HEK293 (cell line): Measurements from ENCODE around the gene EXTL1.

Experiments used
- CTCF ChIA-PET: fragments of 350-600 bp; formaldehyde crosslinking; extraction: SDS; loops from one replicate; lab custom pipeline; 2021; ENCODE audit warnings: antibody characterized with exemption; lab: Yijun Ruan, JAX
- POLR2A ChIA-PET: fragments of 300-600 bp; formaldehyde crosslinking; extraction: SDS; loops from one replicate; lab custom pipeline; 2020; ENCODE audit warnings: antibody characterized with exemption, inconsistent platforms; lab: Yijun Ruan, JAX
- H3K27ac ChIP-seq: fragments of 200-500 bp; sonication (Bioruptor generic); 2 replicates; pipeline ENCODE4 v1.5.1; 2014; ENCODE audit warnings: low read depth, low read length, control low read depth, inconsistent platforms; ENCODE audit errors: extremely low read depth
- H3K36me3 ChIP-seq, 2 experiments: fragments of 200-500 bp in 1 of 2; sonication (Bioruptor generic) in 1 of 2; 1 replicate in 1 of 2; 2 replicates in 1 of 2; pipeline ENCODE4 v1.5.1; 2014 to 2017; ENCODE audit warnings: inconsistent platforms in 2 of 2, low read length in 2 of 2; ENCODE audit not compliant: control insufficient read depth in 2 of 2, insufficient read depth in 1 of 2
- H3K4me1 ChIP-seq: fragments of 200-500 bp; sonication (Bioruptor generic); 2 replicates; pipeline ENCODE4 v1.5.1; 2014; ENCODE audit warnings: mild to moderate bottlenecking, low read length, inconsistent platforms; ENCODE audit not compliant: control insufficient read depth, insufficient read depth
- H3K4me3 ChIP-seq: 2 replicates; pipeline ENCODE4 v1.5.1; 2011; ENCODE audit warnings: low read depth, mild to moderate bottlenecking, control low read depth, low read length, moderate library complexity
- H3K9me3 ChIP-seq: fragments of 200-500 bp; sonication (Bioruptor generic); 2 replicates; pipeline ENCODE4 v1.5.1; 2014; ENCODE audit warnings: low read depth, low read length, inconsistent platforms; ENCODE audit not compliant: control insufficient read depth, insufficient read depth
- BCL11B ChIP-seq: fragments of 450-650 bp; formaldehyde crosslinking; IDR thresholded peaks from 2 replicates; pipeline ENCODE4 v1.5.1; 2016; ENCODE audit warnings: low read depth, missing biosample characterization, missing genetic modification characterization
- ELK4 ChIP-seq: IDR thresholded peaks from 2 replicates; pipeline ENCODE4 v1.6.1; 2011; ENCODE audit warnings: mild to moderate bottlenecking, low read depth, low read length, borderline replicate concordance
- HIC1 ChIP-seq: fragments of 450-650 bp; formaldehyde crosslinking; IDR thresholded peaks from 2 replicates; pipeline ENCODE4 v1.5.1; 2016; ENCODE audit warnings: missing biosample characterization, missing genetic modification characterization
- PRDM10 ChIP-seq: fragments of 450-650 bp; formaldehyde crosslinking; IDR thresholded peaks from 2 replicates; pipeline ENCODE4 v1.5.1; 2016; ENCODE audit warnings: missing biosample characterization, missing genetic modification characterization
- SP3 ChIP-seq: fragments of 450-650 bp; formaldehyde crosslinking; IDR thresholded peaks from 2 replicates; pipeline ENCODE4 v1.5.1; 2016; ENCODE audit warnings: missing biosample characterization, missing genetic modification characterization
- TSHZ1 ChIP-seq: fragments of 450-650 bp; formaldehyde crosslinking; IDR thresholded peaks from 2 replicates; pipeline ENCODE4 v1.5.1; 2016; ENCODE audit warnings: missing biosample characterization, missing genetic modification characterization, borderline replicate concordance
- ZBTB21 ChIP-seq: fragments of 450-650 bp; formaldehyde crosslinking; IDR thresholded peaks from 2 replicates; pipeline ENCODE4 v1.5.1; 2017; ENCODE audit warnings: missing biosample characterization, missing genetic modification characterization
- ZEB2 ChIP-seq: fragments of 450-650 bp; formaldehyde crosslinking; IDR thresholded peaks from 2 replicates; pipeline ENCODE4 v1.5.1; 2016; ENCODE audit warnings: missing biosample characterization, missing genetic modification characterization
- ZIC2 ChIP-seq: fragments of 450-650 bp; formaldehyde crosslinking; IDR thresholded peaks from 2 replicates; pipeline ENCODE4 v1.5.1; 2016; ENCODE audit warnings: missing biosample characterization, missing genetic modification characterization
- ZNF148 ChIP-seq: fragments of 450-650 bp; formaldehyde crosslinking; IDR thresholded peaks from 2 replicates; pipeline ENCODE4 v1.5.0; 2017; ENCODE audit warnings: missing biosample characterization, missing genetic modification characterization, borderline replicate concordance
- ZNF157 ChIP-seq: fragments of 450-650 bp; formaldehyde crosslinking; IDR thresholded peaks from 2 replicates; pipeline ENCODE4 v1.5.1; 2016; ENCODE audit warnings: missing biosample characterization, missing genetic modification characterization
- ZNF248 ChIP-seq: fragments of 450-650 bp; formaldehyde crosslinking; IDR thresholded peaks from 2 replicates; pipeline ENCODE4 v1.5.1; 2017; ENCODE audit warnings: missing biosample characterization, missing genetic modification characterization
- ZNF335 ChIP-seq: fragments of 450-650 bp; formaldehyde crosslinking; conservative IDR thresholded peaks from 2 replicates; pipeline ENCODE4 v1.5.1; 2016; ENCODE audit warnings: missing biosample characterization, missing genetic modification characterization
- ZNF473 ChIP-seq: fragments of 450-650 bp; formaldehyde crosslinking; IDR thresholded peaks from 2 replicates; pipeline ENCODE4 v1.5.1; 2017; ENCODE audit warnings: missing biosample characterization, missing genetic modification characterization
- ZNF768 ChIP-seq: fragments of 450-650 bp; formaldehyde crosslinking; IDR thresholded peaks from 2 replicates; pipeline ENCODE4 v1.5.1; 2018; ENCODE audit warnings: missing biosample characterization, mild to moderate bottlenecking, missing genetic modification characterization
- ZNF776 ChIP-seq: fragments of 450-650 bp; formaldehyde crosslinking; IDR thresholded peaks from 2 replicates; pipeline ENCODE4 v1.5.0; 2017; ENCODE audit warnings: missing biosample characterization, missing genetic modification characterization, borderline replicate concordance

Gene EXTL1

GRCh38 chr1:26031611-26032220, 10.1 kb downstream of the EXTL1 start:
- Histone ChIP-seq H3K9me3 (no peaks in the 10 kb centered on the region), H3K36me3 (no peaks in the 10 kb centered on the region), H3K27ac (no peak overlapping the region), H3K4me1 (no peaks in the 10 kb centered on the region), H3K4me3 (no peak overlapping the region)
- POLR2A ChIA-PET = no interaction called here
- no peak for TF ChIP-seq ZNF148 (tag by site-specific recombination)
- TF ChIP-seq ZNF768 (tag by site-specific recombination) = no peak
- TF ChIP-seq TSHZ1 = no peak
- TF ChIP-seq ZIC2 (tag by site-specific recombination) = no peak
- no peak for TF ChIP-seq ELK4
- TF ChIP-seq BCL11B (tag by site-specific recombination) = no peak
- TF ChIP-seq ZBTB21 (tag by site-specific recombination) = no peak
- CTCF ChIA-PET = interaction anchor here (0.9 to 1.1 kb wide), 2 partner anchors 10 to 81 kb away, joined by 3 read pairs; no protein-coding TSS in a partner anchor

GRCh38 chr1:26032656-26033357, 11.2 kb downstream of the EXTL1 start:
- POLR2A ChIA-PET = no interaction called here

GRCh38 chr1:26034504-26035202, 13.1 kb downstream of the EXTL1 start:
- ChIA-PET CTCF (interaction anchor here (0.5 to 7.5 kb wide), 19 partner anchors 9 to 714 kb away, joined by 3 to 80 read pairs (median 4); partner anchors contain the start of genes CEP85, EXTL1 and ZNF593), POLR2A (interaction anchor here (0.7 to 1.8 kb wide), 3 partner anchors 8 to 111 kb away, joined by 3 to 10 read pairs (median 3); no protein-coding TSS in a partner anchor)
- Histone ChIP-seq H3K4me1 (no peaks in the 10 kb centered on the region), H3K9me3 (no peaks in the 10 kb centered on the region), H3K36me3 (no peaks in the 10 kb centered on the region), H3K4me3 (peak overlapping the region; percentile 83), H3K27ac (no peak overlapping the region; the same call in 1 of the 2 replicates)
- TF ChIP-seq PRDM10 (tag by site-specific recombination) = peak; percentile 10; the same call in 1 of the 2 replicates
- peak; percentile 46; the same call in 1 of the 2 replicates for TF ChIP-seq HIC1 (tag by site-specific recombination)
- TF ChIP-seq ZNF776 (tag by site-specific recombination) = no peak

More at GRCh38 chr1:26032656-26033357, 11.2 kb downstream of the EXTL1 start:
- TF ChIP-seq ZNF248 = no peak
- no peak for TF ChIP-seq ZNF157 (tag by site-specific recombination)
- no peak for TF ChIP-seq SP3 (tag by site-specific recombination)
- TF ChIP-seq ZNF335 (tag by site-specific recombination) = peak; percentile 87
- TF ChIP-seq ZEB2 (tag by site-specific recombination) = no peak
- TF ChIP-seq ZNF473 = no peak
- TF ChIP-seq, all 188 proteins: peak for 1
- no peaks in the 10 kb centered on the region for H3K36me3 ChIP-seq
- H3K27ac ChIP-seq = no peak overlapping the region
- CTCF ChIA-PET = interaction anchor here (0.9 to 7.5 kb wide), 3 partner anchors 80 to 289 kb away, joined by 3 to 80 read pairs (median 5); no protein-coding TSS in a partner anchor
- H3K4me1 ChIP-seq = no peaks in the 10 kb centered on the region
- H3K9me3 ChIP-seq = no peaks in the 10 kb centered on the region
- no peak overlapping the region for H3K4me3 ChIP-seq
